RKO (cell line): ENCODE results near the gene C19orf85.
A peak's percentile ranks its signal among the peaks of the same experiment; 100 is the strongest.

Experiments
- DNase-seq: peaks from one replicate; pipeline ENCODE4 v3.0.0-alpha.2; 2016; ENCODE audit warnings: low spot score

The C19orf85 gene

GRCh38 chr19:55477905-55478304 is 13.4 kb upstream of the C19orf85 start:
- DNase-seq: no peak

GRCh38 chr19:55476100-55476775 is 11.7 kb upstream of the C19orf85 start, which contains the start of gene ZNF628:
Gene ZNF628 (plus strand): TSS chr19:55476617. CDS start chr19:55479911, 3,294 bp downstream.
- DNase-seq: peak; percentile 98

- DNase-seq: no peak
Measured at GRCh38 chr19:55474269-55475265, 10.0 kb upstream of the C19orf85 start.

GRCh38 chr19:55473225-55474012 is 8.9 kb upstream of the C19orf85 start:
- DNase-seq: no peak

GRCh38 chr19:55472463-55472862 is 7.9 kb upstream of the C19orf85 start:
- DNase-seq: peak; percentile 76

- no peak for DNase-seq
Measured at GRCh38 chr19:55471266-55471665, 6.7 kb upstream of the C19orf85 start.

GRCh38 chr19:55468054-55468393 is 3.5 kb upstream of the C19orf85 start:
- no peak for DNase-seq

GRCh38 chr19:55467236-55468053 is 2.9 kb upstream of the C19orf85 start:
- peak; percentile 64 for DNase-seq

- no peak for DNase-seq
Measured at GRCh38 chr19:55466241-55466614, 1.7 kb upstream of the C19orf85 start.

- no peak for DNase-seq
Measured at GRCh38 chr19:55465460-55466240, 1.1 kb upstream of the C19orf85 start.

- DNase-seq: no peak
Measured at GRCh38 chr19:55464039-55464661, 401 bp downstream of the C19orf85 start.

GRCh38 chr19:55463583-55464031 is 944 bp downstream of the C19orf85 start:
- DNase-seq: no peak

- DNase-seq: no peak
Measured at GRCh38 chr19:55462722-55463121, 1.8 kb downstream of the C19orf85 start.

- DNase-seq: peak; percentile 35
Measured at GRCh38 chr19:55461974-55462626, 2.5 kb downstream of the C19orf85 start.

- DNase-seq: peak; percentile 100
Measured at GRCh38 chr19:55461259-55461973, 3.1 kb downstream of the C19orf85 start, which contains the start of gene ISOC2. Gene ISOC2 (minus strand): TSS chr19:55461642. CDS start chr19:55456486, 5,156 bp downstream.

- DNase-seq: peak; percentile 55
Measured at GRCh38 chr19:55460670-55461258, 3.8 kb downstream of the C19orf85 start.

- DNase-seq: no peak
Measured at GRCh38 chr19:55459950-55460657, 4.4 kb downstream of the C19orf85 start.

- DNase-seq: no peak
Measured at GRCh38 chr19:55459551-55459949, 5.0 kb downstream of the C19orf85 start.
